GM12891 (cell line): ENCODE results near the gene LCN10.

Experiments used
- PAX5 ChIP-seq: IDR thresholded peaks from 2 replicates; pipeline ENCODE4 v1.6.1; 2011; ENCODE audit warnings: low read length, moderate library complexity, mild to moderate bottlenecking; ENCODE audit not compliant: insufficient read depth, severe bottlenecking
- POLR2A ChIP-seq: IDR thresholded peaks from 2 replicates; pipeline ENCODE4 v1.6.1; 2011; ENCODE audit warnings: low read depth, low read length, control low read depth
- POLR2AphosphoS5 ChIP-seq: IDR thresholded peaks from 2 replicates; pipeline ENCODE4 v1.6.1; 2011; ENCODE audit warnings: low read depth, low read length, control low read depth
- TAF1 ChIP-seq: IDR thresholded peaks from 2 replicates; pipeline ENCODE4 v1.6.1; 2011; ENCODE audit warnings: low read depth, low read length, control low read depth

- TF ChIP-seq POLR2A (no peak), POLR2AphosphoS5 (no peak), PAX5 (no peak), TAF1 (no peak)
Measured at GRCh38 chr9:136711751-136712689, 30.7 kb downstream of the LCN10 start, which contains the start of gene DIPK1B.
